PC-3 (cell line): ENCODE data around the gene TNFSF11. TPM values are rescaled to one million over a fixed set of nuclear protein-coding genes. Genes with fewer than 3 reads are reported as not detected.

Experiments used
- ATAC-seq: fragments of 200-7000 bp; cut with Tn5 transposase; 2 replicates; pipeline ENCODE4 v1.9.1; 2020; ENCODE audit warnings: mild to moderate bottlenecking, moderate library complexity
- BruUV-seq: library from RNA; stranded (reverse); fragments of 400-500 nt; replicated peaks from 2 replicates; lab custom pipeline; 2021; lab: Mats Ljungman, UMichigan
- CTCF ChIA-PET: fragments of 300-600 bp; sonication (Branson Sonifier 250); formaldehyde crosslinking; loops from one replicate; lab custom pipeline; 2022; ENCODE audit warnings: antibody characterized with exemption; lab: Charles Lee
- POLR2A ChIA-PET: fragments of 300-600 bp; sonication (Branson Sonifier 250); formaldehyde crosslinking; loops from one replicate; lab custom pipeline; 2022; ENCODE audit warnings: antibody characterized with exemption; ENCODE audit not compliant: unreplicated experiment; lab: Charles Lee
- DNase-seq: peaks from one replicate; pipeline ENCODE4 v3.0.0-alpha.2; 2015
- H2AFZ ChIP-seq: fragments of 300-600 bp; sonication (generic); 2 replicates; pipeline ENCODE4 v1.6.0; 2016; ENCODE audit warnings: antibody characterized with exemption, low read length
- H3F3A ChIP-seq: fragments of 300-600 bp; sonication (generic); one replicate; pipeline ENCODE4 v1.6.0; 2017; ENCODE audit warnings: antibody characterized with exemption, low read length, control low read depth, mild to moderate bottlenecking; ENCODE audit not compliant: unreplicated experiment
- H3K27ac ChIP-seq: fragments of 300-600 bp; sonication (generic); 2 replicates; pipeline ENCODE4 v1.5.1; 2016; ENCODE audit warnings: mild to moderate bottlenecking, low read length
- H3K27me3 ChIP-seq: fragments of 300-600 bp; sonication (generic); 2 replicates; pipeline ENCODE4 v1.6.1; 2016; ENCODE audit warnings: low read length, mixed read lengths
- H3K36me3 ChIP-seq: fragments of 300-600 bp; sonication (generic); 2 replicates; pipeline ENCODE4 v1.6.1; 2016; ENCODE audit warnings: low read depth, mixed run types, low read length, mixed read lengths
- H3K4me1 ChIP-seq: fragments of 300-600 bp; sonication (generic); 2 replicates; pipeline ENCODE4 v1.5.1; 2016; ENCODE audit warnings: low read length; ENCODE audit not compliant: insufficient read depth
- H3K4me2 ChIP-seq: fragments of 300-600 bp; sonication (generic); 2 replicates; pipeline ENCODE4 v1.6.0; 2016; ENCODE audit warnings: low read length
- H3K4me3 ChIP-seq: fragments of 300-600 bp; sonication (generic); 2 replicates; pipeline ENCODE4 v1.5.1; 2016; ENCODE audit warnings: mild to moderate bottlenecking, low read length, mixed read lengths
- H3K79me2 ChIP-seq: fragments of 300-600 bp; sonication (generic); 2 replicates; pipeline ENCODE4 v1.6.1; 2017; ENCODE audit warnings: low read length, mixed read lengths
- H3K9ac ChIP-seq: fragments of 300-600 bp; sonication (generic); 2 replicates; pipeline ENCODE4 v1.6.0; 2016; ENCODE audit warnings: mild to moderate bottlenecking, low read length
- H3K9me2 ChIP-seq: fragments of 300-600 bp; sonication (generic); replicated peaks from 2 replicates; pipeline ENCODE4 v1.6.1; 2016; ENCODE audit warnings: mixed run types, low read length, mixed read lengths
- H3K9me3 ChIP-seq: fragments of 300-600 bp; sonication (generic); 2 replicates; pipeline ENCODE4 v1.6.1; 2016; ENCODE audit warnings: low read length, mixed read lengths
- H4K20me1 ChIP-seq: fragments of 300-600 bp; sonication (generic); 2 replicates; pipeline ENCODE4 v1.6.1; 2016; ENCODE audit warnings: low read length, mixed read lengths
- CTCF ChIP-seq: fragments of 300-600 bp; sonication (generic); conservative IDR thresholded peaks from 2 replicates; pipeline ENCODE4 v1.5.1; 2017; ENCODE audit warnings: antibody characterized with exemption, low read depth, mild to moderate bottlenecking, low read length
- EZH2 ChIP-seq: fragments of 300-600 bp; sonication (generic); IDR thresholded peaks from one replicate; pipeline ENCODE4 v1.6.1; 2017; ENCODE audit warnings: antibody characterized with exemption, mild to moderate bottlenecking, low read length; ENCODE audit not compliant: unreplicated experiment
- EZH2phosphoT487 ChIP-seq: fragments of 300-600 bp; sonication (generic); IDR thresholded peaks from 2 replicates; pipeline ENCODE4 v1.6.1; 2018; ENCODE audit warnings: mild to moderate bottlenecking, antibody characterized with exemption, low read length, borderline replicate concordance
- intact Hi-C: fragments of 100-400 bp; cut with micrococcal nuclease; formaldehyde crosslinking; loops from 2 replicates; pipeline ENCODE4 v1.9.0; 2023
- total RNA-seq: library from RNA; depleted of rRNA; stranded (reverse); fragments of >200 nt; gene quantifications from 2 replicates; pipeline ENCODE4 v1.2.3, GENCODE V29; 2014

The TNFSF11 gene
- total RNA-seq, 1 experiment from 2014 or later = not detected

- ATAC-seq = peak; percentile 94
These were observed 48.9 kb upstream of the TNFSF11 start for GRCh38 chr13:42525035-42525504.

GRCh38 chr13:42526276-42526675 is 47.7 kb upstream of the TNFSF11 start:
- Histone ChIP-seq H3K9me2 (no peaks in the 10 kb centered on the region), H4K20me1 (no peaks in the 10 kb centered on the region), H3K9ac (no peak overlapping the region), H3K36me3 (no peaks in the 10 kb centered on the region), H3K4me1 (peaks cover 18% of the 10 kb centered on the region), H3K27me3 (no peaks in the 10 kb centered on the region), H3K4me3 (no peak overlapping the region), H2AFZ (no peak overlapping the region), H3K79me2 (no peaks in the 10 kb centered on the region), H3F3A (no peaks in the 10 kb centered on the region), H3K27ac (no peak overlapping the region), H3K4me2 (no peak overlapping the region), H3K9me3 (no peaks in the 10 kb centered on the region)
- BruUV-seq = no TSS peak
- no peak for TF ChIP-seq EZH2
- TF ChIP-seq CTCF = no peak
- TF ChIP-seq EZH2phosphoT487 = no peak
- DNase-seq (no peak), ATAC-seq (no peak)
- intact Hi-C loops = no loop called here
- ChIA-PET CTCF (no interaction called here), POLR2A (no interaction called here)

More at GRCh38 chr13:42525035-42525504, 48.9 kb upstream of the TNFSF11 start:
- H3K9ac ChIP-seq = peak overlapping the region; percentile 55
- no peak overlapping the region for H3K4me3 ChIP-seq
- ChIA-PET CTCF (no interaction called here), POLR2A (no interaction called here)
- H3K4me1 ChIP-seq = peaks cover 18% of the 10 kb centered on the region
- no peaks in the 10 kb centered on the region for H3F3A ChIP-seq
- H3K36me3 ChIP-seq = no peaks in the 10 kb centered on the region
- BruUV-seq = no TSS peak
- peak overlapping the region; percentile 92 for H3K27ac ChIP-seq
- H3K9me2 ChIP-seq = no peaks in the 10 kb centered on the region
- intact Hi-C loops = no loop called here
- no peaks in the 10 kb centered on the region for H3K79me2 ChIP-seq
- H2AFZ ChIP-seq = 0 out of 2 replicates have a peak overlapping the region, but pooled peaks have one; percentile 21
- H3K27me3 ChIP-seq = no peaks in the 10 kb centered on the region
- no peaks in the 10 kb centered on the region for H4K20me1 ChIP-seq
- H3K4me2 ChIP-seq = peak overlapping the region; percentile 49
- DNase-seq = peak; percentile 83
- TF ChIP-seq EZH2phosphoT487 (no peak), EZH2 (no peak), CTCF (no peak)
- H3K9me3 ChIP-seq = no peaks in the 10 kb centered on the region

GRCh38 chr13:42526804-42527203 is 47.1 kb upstream of the TNFSF11 start:
- no peaks in the 10 kb centered on the region for H3K79me2 ChIP-seq
- H3K4me2 ChIP-seq = no peak overlapping the region
- intact Hi-C loops = no loop called here
- no peaks in the 10 kb centered on the region for H3K27me3 ChIP-seq
- no peaks in the 10 kb centered on the region for H3F3A ChIP-seq
- no peaks in the 10 kb centered on the region for H3K36me3 ChIP-seq
- H3K9me2 ChIP-seq = no peaks in the 10 kb centered on the region
- H2AFZ ChIP-seq = no peak overlapping the region
- BruUV-seq = no TSS peak
- no peak for DNase-seq
- peaks cover 18% of the 10 kb centered on the region for H3K4me1 ChIP-seq
- ATAC-seq = no peak
- H3K9me3 ChIP-seq = no peaks in the 10 kb centered on the region
- ChIA-PET CTCF (no interaction called here), POLR2A (no interaction called here)
- TF ChIP-seq EZH2 = no peak
- TF ChIP-seq CTCF = no peak
- no peak for TF ChIP-seq EZH2phosphoT487
- no peak overlapping the region for H3K9ac ChIP-seq
- no peak overlapping the region for H3K27ac ChIP-seq
- H3K4me3 ChIP-seq = no peak overlapping the region
- no peaks in the 10 kb centered on the region for H4K20me1 ChIP-seq
